HG02798 (cell line): ENCODE data around the gene HOXD13.

Experiments
- ATAC-seq: cut with Tn5 transposase; IDR thresholded peaks from one replicate; pipeline ENCODE4 v1.9.1; 2021; ENCODE audit warnings: mild to moderate bottlenecking; ENCODE audit not compliant: unreplicated experiment, poor library complexity

Gene HOXD13

DNA sequence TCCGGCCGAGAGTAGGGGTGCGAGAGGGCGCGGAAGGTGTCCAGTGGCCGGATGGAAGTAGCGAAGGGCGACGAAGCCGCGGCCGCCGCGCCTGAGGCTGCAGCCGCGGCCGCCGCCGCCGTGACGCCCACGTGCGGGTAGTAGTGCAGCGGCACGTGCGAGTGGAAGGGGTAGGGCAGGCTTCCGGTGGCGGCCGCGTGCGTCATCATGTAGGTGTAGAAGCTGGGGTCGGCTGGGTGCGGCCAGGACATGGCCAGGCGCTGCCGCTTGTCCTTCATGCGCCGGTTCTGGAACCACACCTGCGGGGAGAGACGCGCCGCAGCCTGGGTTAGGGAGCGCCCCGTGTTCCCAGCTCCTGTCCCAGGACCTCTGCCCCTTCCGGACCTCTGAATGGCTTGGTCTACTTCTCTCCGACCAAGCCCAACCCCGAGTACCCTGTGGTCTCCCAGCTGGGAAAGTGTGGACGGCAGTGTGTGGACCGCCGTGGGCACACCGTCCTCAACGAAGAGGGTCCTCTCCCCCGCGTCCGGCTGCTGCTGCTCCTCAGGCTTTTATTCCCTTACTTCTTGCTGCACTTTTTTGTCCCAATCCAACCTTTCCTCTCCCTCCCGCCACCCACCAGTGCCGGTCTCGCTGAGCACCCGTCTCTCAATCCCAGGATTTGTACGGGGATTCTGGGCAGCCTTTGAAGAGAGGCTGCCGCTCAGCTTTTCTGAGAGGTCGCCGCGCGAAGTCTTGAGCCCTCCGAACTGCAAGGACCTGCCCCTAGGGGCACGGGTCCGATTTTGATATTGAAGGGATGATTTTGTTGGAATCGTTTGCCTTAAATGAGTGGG lies 11.8 kb upstream of the HOXD13 start:
- no peak for ATAC-seq

DNA sequence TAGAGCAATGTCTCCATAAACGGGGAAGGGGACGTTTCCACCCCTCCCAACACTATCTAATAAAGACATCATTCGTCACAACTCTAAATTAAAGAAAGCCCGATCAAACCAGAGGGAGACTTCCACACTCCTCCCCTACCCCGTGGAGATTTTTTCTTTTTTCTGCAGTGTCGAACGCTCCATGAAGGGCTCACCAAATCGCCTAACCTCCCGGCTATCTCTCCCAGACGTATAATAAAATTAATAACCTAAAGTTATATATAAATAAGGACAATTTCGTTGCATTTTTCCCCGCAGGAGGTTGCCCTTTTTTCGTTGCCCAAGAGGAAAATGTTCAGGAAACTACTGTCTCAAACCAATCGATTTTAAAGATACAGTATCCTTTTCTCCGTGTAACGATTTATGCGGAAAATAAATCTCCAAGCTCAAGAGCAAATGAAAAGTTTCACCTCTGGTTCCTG lies 11.1 kb upstream of the HOXD13 start:
- ATAC-seq: no peak

DNA sequence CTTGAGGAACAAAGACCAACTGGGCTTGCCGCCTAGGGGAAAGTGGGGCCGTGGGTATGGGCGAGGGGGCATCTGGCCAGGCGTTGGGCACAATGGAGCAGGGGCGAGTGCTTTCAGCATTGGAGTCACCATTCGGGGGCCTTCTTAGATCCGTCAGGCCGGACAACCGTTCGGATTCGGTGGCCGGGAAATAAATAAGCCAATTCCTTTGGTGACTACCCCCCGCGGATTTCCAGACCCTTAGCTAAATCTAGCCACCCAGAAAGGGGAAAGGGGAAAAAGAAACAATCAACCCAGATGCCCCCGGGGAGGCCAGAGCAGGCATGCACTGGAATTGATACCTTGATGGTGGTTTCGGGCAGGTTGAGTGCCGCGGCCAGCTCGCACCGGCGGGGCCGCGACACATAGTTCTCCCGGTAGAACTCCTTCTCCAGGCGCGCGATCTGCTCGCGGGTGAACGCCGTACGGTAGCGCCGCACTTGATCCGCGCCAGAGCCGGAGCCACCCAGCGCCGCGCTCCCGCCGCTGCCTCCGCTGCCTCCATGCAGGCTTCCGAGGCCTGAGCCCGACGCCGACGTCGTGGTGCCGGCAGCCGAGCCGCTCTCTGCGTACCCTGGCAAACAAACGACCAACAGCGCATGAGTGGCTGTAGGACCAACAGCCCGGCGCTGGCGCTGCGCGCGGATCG lies 10.5 kb upstream of the HOXD13 start:
- ATAC-seq: no peak

GRCh38 chr2:176082525-176082823 lies 10.0 kb upstream of the HOXD13 start:
- ATAC-seq: no peak

DNA sequence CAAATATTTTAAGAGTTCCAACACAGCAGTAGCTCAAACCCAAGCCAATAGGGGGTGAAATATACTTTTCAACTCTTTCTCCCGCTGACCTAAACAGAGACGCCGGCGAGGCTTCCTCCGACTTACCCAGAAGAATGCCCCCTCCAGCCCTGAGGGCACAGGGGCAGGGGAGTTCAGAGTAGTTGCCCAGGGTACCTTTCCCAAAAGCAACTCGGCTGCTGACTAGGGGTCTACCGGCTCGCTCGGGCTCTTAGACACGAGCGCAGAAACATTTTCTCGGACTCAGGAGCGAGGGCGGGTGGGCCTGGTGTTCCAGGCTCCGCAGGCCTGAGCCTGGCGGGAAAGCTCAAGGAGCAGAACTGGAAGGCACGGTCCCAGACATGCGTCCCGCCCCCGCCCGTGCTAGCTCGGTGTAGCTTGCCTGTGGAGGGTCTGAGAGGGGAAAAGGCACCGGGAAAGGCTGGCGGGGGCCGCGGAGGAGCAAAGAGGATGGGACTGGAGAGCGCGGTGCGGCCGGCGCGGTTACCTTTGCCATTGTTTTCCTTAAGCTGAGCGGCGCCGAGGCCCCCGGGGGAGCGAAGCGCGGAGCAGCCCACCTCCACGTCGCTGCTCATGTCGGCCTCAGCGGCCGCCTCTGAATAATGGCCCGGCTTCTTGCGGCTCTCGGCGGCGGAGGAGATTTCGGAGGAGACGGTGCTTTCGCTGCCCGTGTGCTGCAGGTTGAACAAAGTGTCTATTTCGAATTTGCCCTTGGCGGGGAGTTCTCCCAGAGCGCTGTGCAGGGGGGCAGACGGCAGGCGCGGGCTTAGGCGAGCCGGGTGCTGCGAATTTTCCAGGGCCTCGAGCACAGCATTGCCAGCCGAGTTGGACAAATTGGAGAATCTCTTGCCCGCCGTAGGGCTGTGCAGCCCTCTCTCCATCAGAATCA lies 9.4 kb upstream of the HOXD13 start:
- no peak for ATAC-seq

DNA sequence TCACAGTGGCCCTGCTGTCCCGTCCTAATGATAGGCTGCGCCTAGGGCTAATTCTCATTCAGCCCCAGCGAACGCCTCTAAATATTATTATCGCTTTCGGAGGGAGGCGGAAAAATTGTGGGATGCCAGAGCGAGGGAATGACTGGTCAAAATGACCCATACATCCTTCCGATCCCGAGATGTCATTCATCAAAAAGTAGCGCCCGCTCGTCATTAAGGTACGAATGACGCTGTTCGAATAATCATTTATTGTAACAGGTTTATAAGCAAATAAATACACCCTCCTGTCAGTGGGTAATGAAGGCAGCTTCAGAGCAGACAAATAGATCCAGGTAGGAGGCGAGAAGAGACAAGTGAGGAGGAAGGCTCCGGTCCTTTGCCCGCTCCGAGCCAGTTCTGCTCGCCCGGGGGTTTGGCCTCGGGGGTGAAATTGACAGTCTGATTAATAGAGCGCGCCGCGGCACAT lies 8.7 kb upstream of the HOXD13 start, which contains the start of gene EVX2:
TSS of gene EVX2 (minus strand) at position 167 of the 466 bp plus-strand sequence. CDS start 186 bp downstream, outside the sequence.
- no peak for ATAC-seq

- no peak for ATAC-seq
These were observed 7.9 kb upstream of the HOXD13 start for GRCh38 chr2:176084611-176085119.

GRCh38 chr2:176085120-176085788 lies 7.3 kb upstream of the HOXD13 start:
- no peak for ATAC-seq

DNA sequence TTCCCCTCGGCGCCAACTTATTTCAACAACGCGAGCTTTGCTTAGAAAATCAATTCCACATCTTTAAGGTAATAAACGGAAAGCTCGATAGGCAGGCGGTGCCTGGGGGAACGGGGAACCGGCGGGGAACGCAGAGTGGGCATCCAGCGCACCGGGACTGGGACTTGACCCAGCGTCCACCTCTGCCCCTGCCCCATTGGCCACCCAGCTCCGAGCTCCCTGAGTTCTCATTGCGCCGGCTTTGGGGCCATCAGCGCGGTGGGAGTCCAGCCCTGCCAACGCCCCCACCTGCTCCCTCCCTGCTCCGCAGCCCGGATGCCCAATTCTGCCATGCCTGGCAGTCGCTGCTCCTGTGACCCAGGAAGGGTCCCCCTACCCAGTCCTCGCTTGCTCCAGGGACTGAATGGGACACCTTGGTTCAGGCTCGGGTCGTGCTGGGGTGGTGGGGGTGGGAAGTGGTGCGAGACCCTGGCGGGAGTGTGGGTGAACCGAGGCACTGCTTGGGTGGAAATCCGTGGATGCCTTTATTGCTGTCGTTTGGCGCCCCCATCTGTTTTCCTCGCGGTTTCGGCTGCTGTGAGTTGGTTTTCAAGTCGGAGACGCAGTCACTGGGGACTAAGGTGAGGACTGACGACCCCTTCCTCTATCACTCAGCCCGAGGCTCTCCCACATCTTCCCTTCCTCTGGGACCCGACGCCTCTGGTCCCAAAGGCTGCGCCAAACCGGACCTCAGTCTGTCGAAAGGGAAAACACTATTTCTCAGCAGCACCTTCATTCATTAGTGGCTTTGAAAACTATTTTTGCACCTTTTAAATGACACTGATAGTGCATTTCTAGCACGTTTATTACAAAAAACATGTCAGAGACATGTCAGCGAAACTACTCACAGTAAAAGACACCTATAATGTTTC lies 6.4 kb upstream of the HOXD13 start:
- ATAC-seq: no peak

DNA sequence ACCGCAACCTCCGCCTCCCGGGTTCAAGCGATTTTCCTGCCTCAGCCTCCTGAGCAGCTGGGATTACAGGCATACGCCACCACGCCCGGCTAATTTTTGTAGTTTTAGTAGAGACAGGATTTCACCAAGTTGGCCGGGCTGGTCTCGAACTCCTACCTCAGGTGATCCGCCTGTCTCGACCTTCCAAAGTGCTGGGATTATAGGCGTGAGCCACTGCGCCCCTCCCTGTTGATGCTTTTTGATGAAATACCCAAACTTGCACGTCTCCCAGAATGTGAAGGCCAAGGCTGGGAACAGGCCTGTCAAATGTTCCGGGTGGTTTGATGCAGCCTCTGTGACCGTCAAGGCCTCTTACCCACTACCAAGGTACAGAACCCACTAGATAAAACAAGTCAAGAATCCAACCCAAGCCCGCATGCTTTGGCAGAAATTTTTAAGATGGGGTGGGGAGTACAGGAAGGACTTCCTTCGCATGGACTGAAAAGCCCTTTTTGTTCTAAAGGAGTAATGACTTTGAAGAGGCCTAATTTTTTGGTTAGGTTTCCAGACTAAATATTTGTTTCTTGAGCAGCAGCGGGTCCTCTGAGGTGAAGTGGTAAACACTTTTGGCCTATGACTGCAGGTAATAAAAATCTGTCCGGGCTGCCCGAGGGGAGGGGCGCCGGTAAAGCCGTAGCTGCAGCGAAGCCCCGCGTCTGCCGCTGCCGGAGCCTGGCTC lies 5.0 kb upstream of the HOXD13 start:
- ATAC-seq: no peak

- peak; percentile 72 for ATAC-seq
These were observed 4.2 kb upstream of the HOXD13 start for GRCh38 chr2:176088048-176088936.

GRCh38 chr2:176088937-176089842 lies 3.3 kb upstream of the HOXD13 start:
- no peak for ATAC-seq

DNA sequence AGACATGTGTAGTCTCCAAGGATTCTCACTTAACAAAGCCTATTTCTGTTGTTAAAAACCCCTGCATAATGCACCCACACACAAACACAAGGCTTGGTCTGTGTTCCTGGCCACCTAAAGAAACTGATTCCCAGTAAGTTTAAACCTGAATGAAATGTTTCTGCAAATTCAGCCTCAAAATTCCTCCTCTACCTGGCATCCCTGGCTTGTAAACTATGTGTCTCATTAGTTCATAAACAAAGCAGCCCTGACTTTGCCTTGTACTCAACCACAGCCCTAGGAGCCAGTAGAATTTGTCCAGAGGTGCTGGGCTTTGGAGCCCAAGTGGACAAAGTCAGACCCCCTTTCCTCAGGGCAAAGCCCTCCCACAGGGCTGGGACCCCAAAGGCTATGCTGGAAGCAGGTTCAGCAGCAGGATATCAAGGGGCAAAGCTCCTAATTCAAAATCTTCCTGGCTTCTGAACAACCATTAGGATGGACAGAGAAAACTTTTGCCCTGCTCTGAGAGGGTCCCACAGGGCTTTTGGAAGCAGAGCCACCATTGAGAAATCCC lies 2.6 kb upstream of the HOXD13 start:
- no peak for ATAC-seq

GRCh38 chr2:176090862-176091261 lies 1.7 kb upstream of the HOXD13 start:
- ATAC-seq: no peak

GRCh38 chr2:176091329-176092258 lies 927 bp upstream of the HOXD13 start:
- ATAC-seq: no peak
